Activated CD8-positive, alpha-beta T cell treated with anti-CD3 and anti-CD28 coated beads for 36 hours (primary cell): ENCODE data around the gene RPL19. TPM values are rescaled to one million over a fixed set of nuclear protein-coding genes. Genes with fewer than 3 reads are reported as not detected.

Source experiments
- ATAC-seq: fragments of 200-7000 bp; cut with Tn5 transposase; one replicate; pipeline ENCODE4 v1.10.0; 2021; ENCODE audit warnings: mild to moderate bottlenecking, moderate library complexity
- CTCF ChIA-PET: fragments of 350-600 bp; sonication (Branson Sonifier 250); formaldehyde crosslinking; loops from one replicate; lab custom pipeline; 2021; ENCODE audit warnings: antibody characterized with exemption; lab: Charles Lee
- POLR2A ChIA-PET: fragments of 350-600 bp; sonication (Branson Sonifier 250); formaldehyde crosslinking; loops from one replicate; lab custom pipeline; 2021; ENCODE audit warnings: antibody characterized with exemption; lab: Charles Lee
- DNase-seq: peaks from one replicate; pipeline ENCODE4 v3.0.0-alpha.2; 2020
- H3K27ac Mint-ChIP-seq: one replicate; pipeline ENCODE4 v1.8.0; 2021; ENCODE audit warnings: mild to moderate bottlenecking, mixed read lengths
- H3K27me3 Mint-ChIP-seq: one replicate; pipeline ENCODE4 v1.8.0; 2021; ENCODE audit warnings: mixed read lengths
- H3K36me3 Mint-ChIP-seq: one replicate; pipeline ENCODE4 v1.8.0; 2021; ENCODE audit warnings: low read depth, mixed read lengths
- H3K4me1 Mint-ChIP-seq: one replicate; pipeline ENCODE4 v1.8.0; 2021; ENCODE audit warnings: low read depth, mixed read lengths
- H3K4me3 Mint-ChIP-seq: one replicate; pipeline ENCODE4 v1.8.0; 2021; ENCODE audit warnings: mild to moderate bottlenecking, moderate library complexity, mixed read lengths
- H3K9me3 Mint-ChIP-seq: one replicate; pipeline ENCODE4 v1.8.0; 2021; ENCODE audit warnings: mixed read lengths
- CTCF ChIP-seq: fragments of 200-600 bp; IDR thresholded peaks from one replicate; pipeline ENCODE4 v1.8.0; 2022; ENCODE audit warnings: antibody characterized with exemption, mild to moderate bottlenecking
- intact Hi-C: fragments of 100-400 bp; cut with micrococcal nuclease; formaldehyde crosslinking; loops from one replicate; pipeline ENCODE4 v1.10.0; 2022
- total RNA-seq, 2 experiments: library from RNA; stranded (reverse); gene quantifications; one replicate each; pipeline ENCODE4 v1.2.3, GENCODE V29; 2021

Gene RPL19
- total RNA-seq, 2 experiments from 2014 or later = 3,130 to 3,175 TPM

GRCh38 chr17:39235555-39236449, 35.7 kb downstream of the RPL19 start:
- intact Hi-C loops = no loop called here
- CTCF ChIA-PET = interaction anchor here (0.6 to 10.9 kb wide), 29 partner anchors 11 to 258 kb away, joined by 3 to 516 read pairs (median 4); partner anchors contain the start of genes MED1 and RPL19
- H3K4me1 Mint-ChIP-seq = peaks cover 35% of the 10 kb centered on the region
- peak; percentile 77 for ATAC-seq
- peak; percentile 83 for TF ChIP-seq CTCF
- H3K4me3 Mint-ChIP-seq = no peak overlapping the region
- peak; percentile 80 for DNase-seq
- H3K9me3 Mint-ChIP-seq = no peaks in the 10 kb centered on the region
- H3K27me3 Mint-ChIP-seq = peaks cover 2% of the 10 kb centered on the region
- H3K36me3 Mint-ChIP-seq = no peaks in the 10 kb centered on the region
- POLR2A ChIA-PET = interaction anchor here (0.7 to 5.7 kb wide), 6 partner anchors 9 to 168 kb away, joined by 3 to 39 read pairs (median 6); partner anchors contain the start of gene RPL19
- no peak overlapping the region for H3K27ac Mint-ChIP-seq

GRCh38 chr17:39236450-39236927, 36.4 kb downstream of the RPL19 start:
- no peak for ATAC-seq
- peaks cover 34% of the 10 kb centered on the region for H3K4me1 Mint-ChIP-seq
- H3K27ac Mint-ChIP-seq = peak overlapping the region; percentile 59
- ChIA-PET CTCF (interaction anchor here (0.6 to 10.9 kb wide), 26 partner anchors 10 to 259 kb away, joined by 3 to 516 read pairs (median 4); partner anchors contain the start of genes MED1 and RPL19), POLR2A (interaction anchor here (0.7 to 5.7 kb wide), 5 partner anchors 8 to 83 kb away, joined by 3 to 39 read pairs (median 10); partner anchors contain the start of gene RPL19)
- intact Hi-C loops = no loop called here
- H3K9me3 Mint-ChIP-seq = no peaks in the 10 kb centered on the region
- no peak for DNase-seq
- peaks cover 2% of the 10 kb centered on the region for H3K27me3 Mint-ChIP-seq
- no peak for TF ChIP-seq CTCF
- H3K36me3 Mint-ChIP-seq = no peaks in the 10 kb centered on the region
- no peak overlapping the region for H3K4me3 Mint-ChIP-seq

- no peak overlapping the region for H3K27ac Mint-ChIP-seq
- H3K4me3 Mint-ChIP-seq = no peak overlapping the region
- no peaks in the 10 kb centered on the region for H3K27me3 Mint-ChIP-seq
- H3K4me1 Mint-ChIP-seq = peaks cover 29% of the 10 kb centered on the region
- ChIA-PET POLR2A (interaction anchor here (2.0 to 5.7 kb wide), 3 partner anchors 14 to 36 kb away, joined by 10 to 39 read pairs (median 35); partner anchors contain the start of gene RPL19), CTCF (interaction anchor here (1.1 to 10.9 kb wide), 10 partner anchors 10 to 253 kb away, joined by 3 to 516 read pairs (median 9); partner anchors contain the start of gene RPL19)
- no peaks in the 10 kb centered on the region for H3K9me3 Mint-ChIP-seq
- no peaks in the 10 kb centered on the region for H3K36me3 Mint-ChIP-seq
- ATAC-seq (no peak), DNase-seq (no peak)
- TF ChIP-seq CTCF = no peak
- intact Hi-C loops = no loop called here
Observed at GRCh38 chr17:39236981-39237441, 36.9 kb downstream of the RPL19 start.

- peaks cover 25% of the 10 kb centered on the region for H3K4me1 Mint-ChIP-seq
- TF ChIP-seq CTCF = no peak
- no peaks in the 10 kb centered on the region for H3K36me3 Mint-ChIP-seq
- CTCF ChIA-PET = interaction anchor here (1.1 to 10.9 kb wide), 7 partner anchors 9 to 254 kb away, joined by 3 to 516 read pairs (median 10); partner anchors contain the start of gene RPL19
- intact Hi-C loops = no loop called here
- H3K27ac Mint-ChIP-seq = peak overlapping the region; percentile 70
- DNase-seq = no peak
- POLR2A ChIA-PET = interaction anchor here (0.7 to 5.7 kb wide), 3 partner anchors 32 to 215 kb away, joined by 3 to 39 read pairs (median 35); partner anchors contain the start of gene RPL19
- no peaks in the 10 kb centered on the region for H3K9me3 Mint-ChIP-seq
- H3K27me3 Mint-ChIP-seq = no peaks in the 10 kb centered on the region
- no peak for ATAC-seq
- H3K4me3 Mint-ChIP-seq = no peak overlapping the region
Observed at GRCh38 chr17:39237586-39237985, 37.5 kb downstream of the RPL19 start.
